Kidney epithelial cell (primary cell): ENCODE results near the gene NCAPH2. TPM values are rescaled to one million over a fixed set of nuclear protein-coding genes. Genes with fewer than 3 reads are reported as not detected.
A peak's percentile ranks its signal among the peaks of the same experiment; 100 is the strongest.
"Not testable (repeated sequence)": the region's sequence is repeated elsewhere in the genome, so short reads cannot be mapped to it uniquely, and the experiment has no call there.

Source experiments
- DNase-seq: peaks from one replicate; pipeline ENCODE4 v3.0.0-alpha.2; 2010; ENCODE audit warnings: low read depth
- H3K27me3 ChIP-seq: 2 replicates; pipeline ENCODE4 v1.6.0; 2011; ENCODE audit warnings: low read length; ENCODE audit not compliant: control insufficient read depth, insufficient read depth
- H3K36me3 ChIP-seq: 2 replicates; pipeline ENCODE4 v1.5.1; 2011; ENCODE audit warnings: low read length; ENCODE audit not compliant: control insufficient read depth, insufficient read depth
- H3K4me3 ChIP-seq: 2 replicates; pipeline ENCODE4 v1.5.1; 2011; ENCODE audit warnings: low read depth, mild to moderate bottlenecking, control low read depth, low read length
- CTCF ChIP-seq: IDR thresholded peaks from 2 replicates; pipeline ENCODE4 v1.5.1; 2011; ENCODE audit warnings: mild to moderate bottlenecking, moderate library complexity, low read length, control low read depth, inconsistent platforms; ENCODE audit not compliant: insufficient read depth, poor library complexity, severe bottlenecking
- total RNA-seq: library from RNA; depleted of rRNA; stranded (reverse); fragments of >200 nt; gene quantifications from 2 replicates; pipeline ENCODE4 v1.2.3, GENCODE V29; 2015

Gene NCAPH2
- total RNA-seq, 1 donor from 2014 or later: 50.2 TPM

DNA sequence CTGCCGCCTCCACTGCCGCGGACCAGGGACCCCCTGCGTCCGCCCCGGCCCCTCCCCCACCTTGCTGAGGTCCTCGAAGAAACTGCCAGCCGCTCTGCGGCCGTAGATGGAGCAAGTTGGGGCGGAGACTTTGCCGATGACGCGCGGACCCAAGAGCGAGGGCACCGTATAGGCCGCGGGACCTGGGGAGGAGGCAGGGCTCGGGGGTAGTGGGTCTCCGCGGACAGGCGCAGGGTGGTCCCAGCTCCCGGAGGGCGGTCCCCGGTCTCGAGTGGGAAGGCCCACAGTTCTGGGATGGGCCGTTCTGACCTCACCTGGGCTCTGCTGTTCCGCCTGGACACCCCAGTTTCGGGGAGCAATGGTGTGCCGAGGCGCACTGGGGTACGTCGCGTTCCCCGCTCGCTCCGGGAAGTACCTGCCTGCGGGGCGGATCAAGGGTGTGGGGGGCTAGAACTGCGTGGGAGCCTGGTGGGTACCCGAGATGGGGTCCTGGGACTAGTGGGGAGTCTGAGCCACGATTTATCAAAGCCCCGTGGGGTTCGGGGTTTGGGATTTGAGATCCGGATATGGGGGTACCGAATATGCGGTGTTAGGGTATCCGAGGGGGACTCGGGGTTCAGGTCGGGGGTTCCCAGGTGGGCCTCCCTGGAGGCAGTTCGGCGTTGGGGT, 23.0 kb downstream of the NCAPH2 start:
- no peak for DNase-seq

DNA sequence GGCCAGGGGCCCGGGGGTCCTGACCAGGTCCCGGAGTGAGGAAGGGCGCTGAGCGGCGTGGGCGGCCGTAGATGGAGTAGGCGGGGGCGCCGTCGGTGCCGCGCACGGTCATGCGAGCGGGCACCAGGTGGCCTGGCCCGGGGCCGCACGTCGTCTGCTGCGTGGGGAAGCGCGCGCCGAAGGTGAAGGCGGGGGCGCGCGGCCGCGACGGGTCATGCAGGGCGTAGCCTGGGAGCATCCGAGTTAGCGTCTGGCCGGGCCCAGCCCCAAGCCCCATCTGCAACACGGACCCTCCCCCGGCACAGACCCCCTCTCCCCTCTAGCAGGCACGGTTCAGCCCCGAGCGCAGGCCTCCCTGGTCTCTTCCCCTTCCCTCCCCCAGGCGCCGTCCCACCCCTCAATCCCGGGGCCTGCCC, 23.5 kb downstream of the NCAPH2 start:
- DNase-seq: no peak
- TF ChIP-seq CTCF: no peak
- peak overlapping the region; percentile 47 for H3K4me3 ChIP-seq
- H3K27me3 ChIP-seq: peaks cover 15% of the 10 kb centered on the region
- no peaks in the 10 kb centered on the region for H3K36me3 ChIP-seq

More for the DNA sequence above, 23.0 kb downstream of the NCAPH2 start:
- Histone ChIP-seq H3K4me3 (peak overlapping the region; percentile 47), H3K36me3 (no peaks in the 10 kb centered on the region), H3K27me3 (peaks cover 15% of the 10 kb centered on the region)
- no peak for TF ChIP-seq CTCF

DNA sequence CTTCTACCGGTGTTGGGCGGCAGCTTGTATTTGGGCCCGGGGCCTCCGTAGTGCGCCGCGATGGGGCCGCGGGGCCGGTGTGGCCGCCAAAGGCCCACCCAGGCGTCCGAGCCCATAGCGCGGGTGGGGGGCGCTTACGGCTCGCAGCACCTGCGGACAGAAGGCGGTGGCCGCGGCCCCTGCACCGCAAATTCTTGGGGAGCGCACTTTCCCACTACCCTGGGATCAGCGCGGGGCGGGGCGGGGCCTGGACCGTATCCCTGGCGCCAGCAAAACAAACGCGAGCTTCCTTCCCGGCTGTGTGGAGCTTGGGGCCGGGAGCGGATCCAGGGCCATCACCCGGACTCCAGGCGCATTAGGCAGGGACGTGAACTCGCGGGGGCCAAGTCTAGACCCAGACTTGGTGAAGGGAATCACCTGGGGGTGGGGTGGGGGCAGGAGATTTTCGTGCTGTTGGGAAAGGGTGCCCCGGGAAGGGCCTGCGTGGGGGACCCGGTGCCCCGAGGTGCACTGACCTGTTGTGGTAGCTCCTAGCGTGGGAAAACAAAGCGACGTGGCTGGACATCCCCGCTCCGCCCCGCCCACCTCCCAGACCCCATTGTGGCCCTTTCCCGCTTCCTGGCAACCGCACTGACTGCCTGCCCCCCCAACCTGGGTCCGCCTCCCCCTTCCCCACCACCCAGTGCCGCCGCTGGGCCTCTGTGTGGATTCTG, 24.1 kb downstream of the NCAPH2 start:
- H3K27me3 ChIP-seq: peaks cover 15% of the 10 kb centered on the region
- TF ChIP-seq CTCF: no peak
- no peak for DNase-seq
- H3K36me3 ChIP-seq: no peaks in the 10 kb centered on the region
- H3K4me3 ChIP-seq: peak overlapping the region; percentile 47

DNA sequence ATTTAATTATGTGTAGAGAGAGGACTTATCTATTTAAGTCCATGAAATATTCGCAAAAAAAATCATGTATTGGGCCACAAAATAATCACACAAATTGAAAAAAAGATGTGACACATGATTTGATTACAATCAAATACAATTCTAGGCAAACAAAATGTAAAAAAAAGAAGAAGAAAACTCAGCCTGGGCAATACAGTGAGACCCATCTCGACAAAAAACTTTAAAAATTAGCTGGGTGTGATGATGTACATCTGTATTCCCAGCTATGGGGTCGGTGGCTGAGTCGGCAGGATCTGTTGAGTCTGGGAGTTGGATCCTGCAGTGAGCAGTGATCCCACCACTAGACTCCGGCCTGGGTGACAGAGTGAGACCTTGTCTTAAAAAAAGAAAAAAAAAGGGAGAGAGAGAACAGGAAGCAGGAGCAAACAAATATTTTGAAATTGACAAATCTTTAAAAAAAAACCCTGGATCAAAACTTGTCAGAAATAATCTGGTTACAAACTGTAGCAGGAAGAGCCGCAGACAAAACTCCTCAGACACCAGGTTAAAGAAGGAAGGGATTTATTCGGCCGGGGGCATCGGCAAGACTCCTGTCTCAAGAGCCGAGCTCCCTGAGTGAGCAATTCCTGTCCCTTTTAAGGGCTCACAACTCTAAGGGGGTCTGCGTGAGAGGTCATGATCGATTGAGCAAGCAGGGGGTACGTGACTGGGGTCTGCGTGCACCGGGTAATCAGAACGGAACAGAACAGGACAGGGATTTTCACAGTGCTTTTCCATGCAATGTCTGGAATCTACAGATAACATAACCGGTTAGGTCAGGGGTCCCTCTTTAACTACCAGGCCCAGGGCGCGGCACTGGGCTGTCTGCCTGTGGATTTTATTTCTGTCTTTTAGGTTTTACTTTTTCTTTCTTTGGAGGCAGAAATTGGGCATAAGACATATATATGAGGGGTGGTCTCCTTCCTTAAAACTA, 25.1 kb downstream of the NCAPH2 start:
- Histone ChIP-seq H3K27me3 (peaks cover 15% of the 10 kb centered on the region), H3K4me3 (no peak overlapping the region), H3K36me3 (no peaks in the 10 kb centered on the region)
- DNase-seq: no peak
- no peak for TF ChIP-seq CTCF

GRCh38 chr22:50533856-50534711, 26.1 kb downstream of the NCAPH2 start:
- H3K36me3 ChIP-seq, DNase-seq, H3K4me3 ChIP-seq: not testable (repeated sequence)
- peaks cover 15% of the 10 kb centered on the region for H3K27me3 ChIP-seq
